ENCODE results near the gene EGLN1.

The EGLN1 gene

DNA sequence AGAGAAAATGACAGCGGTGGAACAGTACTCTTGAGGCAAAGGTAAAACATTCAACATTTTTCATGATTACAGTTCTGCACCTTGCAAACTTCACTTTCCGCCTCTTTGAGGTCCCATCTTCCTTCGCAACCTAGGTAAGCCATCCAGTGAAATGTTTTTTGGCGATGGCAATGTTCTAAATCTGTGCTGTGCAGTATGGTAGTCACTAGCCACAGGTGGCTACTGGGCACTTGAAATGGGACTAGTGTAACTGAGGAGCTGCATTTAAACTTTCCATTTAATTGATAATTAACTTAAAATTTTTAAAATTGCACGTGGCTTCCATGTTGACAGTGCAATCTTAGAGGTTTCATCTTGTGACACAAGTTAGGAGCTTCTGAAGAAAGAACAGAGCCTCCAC lies 97.4 kb downstream of the EGLN1 start:
- no peak for DNase-seq

- DNase-seq: no peak
Measured at GRCh38 chr1:231322880-231323530, 99.1 kb downstream of the EGLN1 start.

- no peak for DNase-seq
Measured at GRCh38 chr1:231319080-231319479, 103.0 kb downstream of the EGLN1 start.

DNA sequence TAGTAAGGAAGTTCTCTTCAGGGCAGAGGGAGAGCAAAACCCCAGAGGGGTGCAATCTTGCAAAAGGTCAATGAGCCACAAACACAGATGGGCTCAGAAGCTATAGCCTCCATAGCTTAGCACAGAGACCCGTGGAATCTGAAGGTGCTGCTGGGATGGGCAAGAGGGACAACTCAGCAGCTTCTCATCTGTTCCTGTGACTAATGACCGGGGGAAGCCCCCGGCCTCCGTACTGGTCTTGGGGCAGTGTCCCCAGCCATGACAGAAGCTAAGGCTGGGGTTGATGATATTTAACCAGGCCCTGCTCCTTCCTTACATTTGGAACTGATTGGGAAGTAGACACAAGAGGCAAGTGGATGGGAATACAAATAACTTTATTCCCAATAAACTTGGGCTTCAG lies 103.5 kb downstream of the EGLN1 start:
- DNase-seq: no peak

DNA sequence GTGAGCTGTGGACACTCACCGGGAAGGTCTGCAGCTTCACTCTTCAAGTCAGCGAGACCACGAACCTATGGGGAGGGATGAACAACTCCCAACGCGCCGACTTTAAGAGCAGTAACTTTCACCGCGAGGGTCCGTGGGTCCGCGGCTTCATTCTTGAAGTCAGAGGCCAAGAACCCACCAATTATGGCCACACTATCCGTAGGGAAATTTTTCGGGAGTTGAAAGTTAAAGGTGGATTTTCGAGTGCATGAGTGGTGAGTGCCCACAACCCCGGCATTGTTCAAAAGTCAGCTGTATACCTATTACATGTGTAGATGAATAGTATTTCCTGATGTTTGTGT lies 104.1 kb downstream of the EGLN1 start:
- DNase-seq: no peak

DNA sequence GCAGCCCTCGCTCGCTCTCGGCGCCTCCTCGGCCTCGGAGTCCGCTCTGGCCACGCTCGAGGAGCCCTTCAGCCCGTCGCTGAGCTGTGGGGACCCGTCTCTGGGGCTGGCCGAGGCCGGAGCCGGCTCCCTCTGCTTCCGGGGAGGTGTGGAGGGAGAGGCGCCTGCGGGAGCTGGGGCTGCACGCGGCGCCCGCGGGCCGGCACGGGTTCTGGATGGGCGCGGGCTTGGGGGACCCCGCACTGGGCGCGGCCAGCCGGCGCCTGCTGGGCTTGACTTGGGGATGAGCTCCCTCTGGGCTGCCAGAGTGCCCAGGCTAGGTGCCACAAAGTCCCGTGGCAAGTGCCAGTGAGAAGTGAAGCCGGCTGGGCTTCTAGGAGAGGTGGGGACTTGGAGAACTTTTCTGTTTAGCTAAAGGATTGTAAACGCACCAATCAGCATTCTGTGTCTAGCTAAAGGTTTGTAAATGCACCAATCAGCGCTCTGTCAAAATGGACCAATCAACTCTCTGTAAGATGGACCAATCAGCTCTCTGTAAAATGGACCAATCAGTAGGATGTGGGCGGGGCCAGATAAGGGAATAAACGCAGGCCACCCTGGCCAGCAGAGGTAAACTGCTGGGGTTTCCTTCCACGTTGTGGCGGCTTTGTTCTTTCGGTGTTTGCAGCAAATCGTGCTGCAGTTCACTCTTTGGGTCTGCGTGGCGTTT lies 104.6 kb downstream of the EGLN1 start:
- DNase-seq: no peak

DNA sequence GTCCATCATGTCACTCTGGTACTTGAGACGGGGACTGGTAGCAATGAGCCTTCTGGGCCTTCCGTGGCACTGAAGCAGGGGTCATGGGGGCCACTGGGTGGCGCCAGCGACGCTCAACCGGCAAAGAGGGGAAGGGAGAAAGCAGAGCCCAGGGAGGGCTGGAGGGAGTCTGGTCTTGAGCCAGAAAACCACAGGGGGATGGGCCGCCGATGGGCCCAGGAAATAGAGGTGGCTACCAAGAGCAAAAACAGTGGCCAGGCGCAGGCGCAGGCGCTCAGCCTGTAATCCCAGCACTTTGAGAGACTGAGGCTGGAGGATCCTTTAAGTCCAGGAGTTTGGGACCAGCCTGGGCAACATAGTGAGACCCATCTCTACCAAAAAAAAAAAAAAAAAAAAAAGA lies 106.2 kb downstream of the EGLN1 start:
- DNase-seq: no peak

Measured in NCI-H2029 treated with DMSO at 0.1 percent for 48 hours (cell line).